Endothelial cell of umbilical vein (primary cell): ENCODE results near the gene TTC4. TPM values are rescaled to one million over a fixed set of nuclear protein-coding genes. Genes with fewer than 3 reads are reported as not detected.

Experiments used
- BruUV-seq: library from RNA; stranded (reverse); fragments of 400-500 nt; replicated peaks from 2 replicates; lab custom pipeline; 2021; lab: Mats Ljungman, UMichigan
- CTCF ChIA-PET: fragments of 300-600, 350-600 bp; sonication (Branson Sonifier 250); formaldehyde crosslinking; loops from one replicate; lab custom pipeline; 2021; ENCODE audit warnings: antibody characterized with exemption, inconsistent platforms; lab: Charles Lee
- POLR2A ChIA-PET: fragments of 300-600, 350-600 bp; sonication (Branson Sonifier 250); formaldehyde crosslinking; loops from one replicate; lab custom pipeline; 2021; ENCODE audit warnings: antibody characterized with exemption, inconsistent platforms; lab: Charles Lee
- DNase-seq: peaks from one replicate; pipeline ENCODE4 v3.0.0-alpha.2; 2011; ENCODE audit warnings: low read depth, low spot score
- FAIRE-seq: peaks from 2 replicates; lab custom pipeline; 2011; peaks lifted over from hg19 to GRCh38; lab: Jason Lieb, UNC
- H2AFZ ChIP-seq: 2 replicates; pipeline ENCODE4 v1.6.0; 2012; ENCODE audit warnings: low read depth, low read length, control low read depth, inconsistent platforms
- H3K27ac ChIP-seq: 2 replicates; pipeline ENCODE4 v1.5.1; 2011; ENCODE audit warnings: low read depth, mild to moderate bottlenecking, control low read depth, low read length, moderate library complexity; ENCODE audit not compliant: insufficient read depth
- H3K27me3 ChIP-seq, 2 experiments: 2 replicates each; pipeline versions ENCODE4 v1.6.0 to v1.6.1; 2011; ENCODE audit warnings: low read length in 2 of 2, mixed read lengths in 1 of 2; ENCODE audit not compliant: control insufficient read depth in 2 of 2, insufficient read depth in 2 of 2
- H3K36me3 ChIP-seq, 2 experiments: 2 replicates in 1 of 2; 3 replicates in 1 of 2; pipeline ENCODE4 v1.5.1; 2011; ENCODE audit warnings: low read length in 2 of 2, mild to moderate bottlenecking in 1 of 2, moderate library complexity in 1 of 2; ENCODE audit not compliant: control insufficient read depth in 2 of 2, insufficient read depth in 2 of 2; ENCODE audit errors: extremely low read depth in 1 of 2
- H3K4me1 ChIP-seq: 3 replicates; pipeline ENCODE4 v1.5.1; 2011; ENCODE audit warnings: mild to moderate bottlenecking, low read length; ENCODE audit not compliant: control insufficient read depth, insufficient read depth; ENCODE audit errors: extremely low read depth
- H3K4me2 ChIP-seq: 2 replicates; pipeline ENCODE4 v1.6.1; 2011; ENCODE audit warnings: low read length, control low read depth, mixed read lengths; ENCODE audit not compliant: insufficient read depth
- H3K4me3 ChIP-seq, 3 experiments: fragments of 200-600 bp in 1 of 3; sonication (generic), shearing (Covaris generic) in 1 of 3; replicated peaks in 1 of 3; 2 replicates each; pipeline ENCODE4 v1.5.1; 2011 to 2016; ENCODE audit warnings: control low read depth in 3 of 3, low read length in 3 of 3, mild to moderate bottlenecking in 2 of 3, inconsistent platforms in 1 of 3, low read depth in 1 of 3, moderate library complexity in 1 of 3; ENCODE audit not compliant: insufficient read depth in 1 of 3
- H3K79me2 ChIP-seq: 2 replicates; pipeline ENCODE4 v1.6.0; 2012; ENCODE audit warnings: low read length, inconsistent platforms; ENCODE audit not compliant: control insufficient read depth, insufficient read depth
- H3K9ac ChIP-seq: replicated peaks from 2 replicates; pipeline ENCODE3; 2011; ENCODE audit warnings: low read length, control low read depth; ENCODE audit not compliant: insufficient read depth; ENCODE audit errors: extremely low read depth
- H3K9me1 ChIP-seq: replicated peaks from 3 replicates; pipeline ENCODE4 v1.6.0; 2011; ENCODE audit warnings: mild to moderate bottlenecking, low read length; ENCODE audit not compliant: control insufficient read depth, insufficient read depth; ENCODE audit errors: extremely low read depth
- H3K9me3 ChIP-seq: replicated peaks from 2 replicates; pipeline ENCODE4 v1.5.1; 2012; ENCODE audit warnings: low read length, inconsistent platforms; ENCODE audit not compliant: control insufficient read depth, insufficient read depth
- H4K20me1 ChIP-seq: replicated peaks from 2 replicates; pipeline ENCODE3; 2011; ENCODE audit warnings: mild to moderate bottlenecking, low read length; ENCODE audit not compliant: control insufficient read depth, insufficient read depth; ENCODE audit errors: extremely low read depth
- EZH2 ChIP-seq: IDR thresholded peaks from 2 replicates; pipeline ENCODE4 v1.6.1; 2012; ENCODE audit warnings: borderline replicate concordance, low read depth, mild to moderate bottlenecking, moderate library complexity, low read length, inconsistent platforms; ENCODE audit not compliant: severe bottlenecking
- FOS ChIP-seq: IDR thresholded peaks from 2 replicates; pipeline ENCODE4 v1.6.1; 2011; ENCODE audit warnings: mild to moderate bottlenecking, low read length, moderate library complexity, borderline replicate concordance; ENCODE audit not compliant: insufficient read depth
- GATA2 ChIP-seq: IDR thresholded peaks from 2 replicates; pipeline ENCODE4 v1.7.0; 2011; ENCODE audit warnings: low read depth, mild to moderate bottlenecking, moderate library complexity, mixed read lengths, low read length; ENCODE audit not compliant: insufficient read length, insufficient read depth
- JUN ChIP-seq: IDR thresholded peaks from 2 replicates; pipeline ENCODE4 v1.6.1; 2011; ENCODE audit warnings: borderline replicate concordance, low read depth; ENCODE audit not compliant: insufficient read length, insufficient read depth
- MYC ChIP-seq: IDR thresholded peaks from one replicate; pipeline ENCODE4 v1.6.1; 2011; ENCODE audit warnings: mild to moderate bottlenecking, low read depth, low read length
- POLR2A ChIP-seq: IDR thresholded peaks from 2 replicates; pipeline ENCODE4 v1.6.1; 2012; ENCODE audit warnings: low read depth, mild to moderate bottlenecking, control low read depth, low read length
- POLR2AphosphoS5 ChIP-seq: IDR thresholded peaks from 2 replicates; pipeline ENCODE4 v1.6.1; 2012; ENCODE audit warnings: low read depth, mild to moderate bottlenecking, control low read depth, low read length, moderate library complexity; ENCODE audit not compliant: insufficient read depth
- dilution Hi-C: fragments of 300-500 bp; cut with MboI; formaldehyde crosslinking; loops from one replicate; pipeline ENCODE4 v1.15.0; 2019; ENCODE audit warnings: low sequenced_read_pairs; ENCODE audit not compliant: extremely low pct_ligation_motif_present
- intact Hi-C: fragments of 100-400 bp; cut with micrococcal nuclease; formaldehyde crosslinking; loops from one replicate; pipeline ENCODE4 v1.10.0; 2022
- polyA plus RNA-seq, 4 experiments: library from polyadenylated mRNA; depleted of rRNA in 3 of 4; stranded (reverse) in 3 of 4; unstranded in 1 of 4; fragments of >200 nt; gene quantifications; 2 replicates each; pipeline versions ENCODE4 v1.2.1 to v1.2.3, GENCODE V29; 2011 to 2012; ENCODE audit warnings: missing spikeins in 1 of 4
- total RNA-seq: library from RNA; stranded (reverse); gene quantifications from 2 replicates; pipeline ENCODE4 v1.2.3, GENCODE V29; 2021
- TF ChIP-seq, protein P1 (sequence below): IDR thresholded peaks from 2 replicates; pipeline ENCODE4 v1.6.1; 2011; ENCODE audit not compliant: insufficient read depth, insufficient read length
- TF ChIP-seq, protein P2 (sequence below), 2 donors: IDR thresholded peaks; 1 replicate in 1 of 2; 2 replicates in 1 of 2; pipeline ENCODE4 v1.5.1; 2011; ENCODE audit warnings: low read length in 2 of 2, mild to moderate bottlenecking in 2 of 2, moderate library complexity in 2 of 2, control low read depth in 1 of 2, inconsistent platforms in 1 of 2, low read depth in 1 of 2; ENCODE audit not compliant: insufficient read depth in 1 of 2; ENCODE audit errors: extremely low read depth in 1 of 2

TTC4 gene
- total and polyA plus RNA-seq, 2 donors (not counting 3 experiments of a cell fraction or from before 2014, with no cell fraction given): 19.2 to 28.8 TPM

DNA sequence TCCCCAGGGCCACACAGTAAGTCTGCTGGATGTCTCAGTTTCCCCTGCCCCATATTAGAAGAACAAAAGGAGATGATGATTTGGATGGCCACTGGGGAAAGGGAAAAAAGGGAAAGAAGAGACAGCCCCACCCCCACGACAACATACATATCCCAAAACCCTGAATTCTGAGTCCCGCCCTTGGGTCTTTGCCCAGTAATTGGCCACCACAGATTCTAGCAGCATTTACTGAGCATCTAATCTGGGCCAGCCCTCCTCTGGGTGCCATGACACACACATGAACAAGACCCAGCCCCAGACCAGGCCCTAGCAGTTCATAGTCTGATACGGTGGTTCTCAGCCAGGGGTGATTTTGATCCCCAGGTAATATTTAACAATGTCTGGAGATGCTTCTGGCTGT lies 5.2 kb upstream of the TTC4 start:
- Histone ChIP-seq H3K4me2 (no peak overlapping the region), H3K36me3 (no peaks in the 10 kb centered on the region), H3K9ac (no peak overlapping the region), H3K27me3 (peaks cover 0 to 2% of the 10 kb centered on the region in 2 experiments), H2AFZ (no peak overlapping the region), H3K79me2 (no peaks in the 10 kb centered on the region), H3K9me3 (no peaks in the 10 kb centered on the region), H3K4me3 (no peak overlapping the region), H3K4me1 (peaks cover 1% of the 10 kb centered on the region), H3K27ac (no peak overlapping the region), H3K9me1 (no peaks in the 10 kb centered on the region), H4K20me1 (no peaks in the 10 kb centered on the region)
- BruUV-seq: no TSS peak
- no peak for TF ChIP-seq EZH2
- TF ChIP-seq, protein P1, sequence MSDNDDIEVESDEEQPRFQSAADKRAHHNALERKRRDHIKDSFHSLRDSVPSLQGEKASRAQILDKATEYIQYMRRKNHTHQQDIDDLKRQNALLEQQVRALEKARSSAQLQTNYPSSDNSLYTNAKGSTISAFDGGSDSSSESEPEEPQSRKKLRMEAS: no peak
- TF ChIP-seq GATA2: no peak
- TF ChIP-seq FOS: no peak
- TF ChIP-seq POLR2A: no peak
- TF ChIP-seq, protein P2, sequence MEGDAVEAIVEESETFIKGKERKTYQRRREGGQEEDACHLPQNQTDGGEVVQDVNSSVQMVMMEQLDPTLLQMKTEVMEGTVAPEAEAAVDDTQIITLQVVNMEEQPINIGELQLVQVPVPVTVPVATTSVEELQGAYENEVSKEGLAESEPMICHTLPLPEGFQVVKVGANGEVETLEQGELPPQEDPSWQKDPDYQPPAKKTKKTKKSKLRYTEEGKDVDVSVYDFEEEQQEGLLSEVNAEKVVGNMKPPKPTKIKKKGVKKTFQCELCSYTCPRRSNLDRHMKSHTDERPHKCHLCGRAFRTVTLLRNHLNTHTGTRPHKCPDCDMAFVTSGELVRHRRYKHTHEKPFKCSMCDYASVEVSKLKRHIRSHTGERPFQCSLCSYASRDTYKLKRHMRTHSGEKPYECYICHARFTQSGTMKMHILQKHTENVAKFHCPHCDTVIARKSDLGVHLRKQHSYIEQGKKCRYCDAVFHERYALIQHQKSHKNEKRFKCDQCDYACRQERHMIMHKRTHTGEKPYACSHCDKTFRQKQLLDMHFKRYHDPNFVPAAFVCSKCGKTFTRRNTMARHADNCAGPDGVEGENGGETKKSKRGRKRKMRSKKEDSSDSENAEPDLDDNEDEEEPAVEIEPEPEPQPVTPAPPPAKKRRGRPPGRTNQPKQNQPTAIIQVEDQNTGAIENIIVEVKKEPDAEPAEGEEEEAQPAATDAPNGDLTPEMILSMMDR (IDR thresholded peaks at IDR 0.05; ENCODE audit: extremely low read depth in 1 of 2, insufficient read depth in 1 of 2, low read depth in 1 of 2, low read length in 2 of 2): no peak
- no peak for TF ChIP-seq MYC
- no peak for TF ChIP-seq POLR2AphosphoS5
- TF ChIP-seq JUN: no peak
- ChIA-PET POLR2A (no interaction called here), CTCF (no interaction called here)
- dilution Hi-C loops (no loop called here), intact Hi-C loops (no loop called here)
- DNase-seq (no peak), FAIRE-seq (no peak)
